HG03460 (cell line): ENCODE results near the gene APOD.

Source experiments
- ATAC-seq: cut with Tn5 transposase; IDR thresholded peaks from one replicate; pipeline ENCODE4 v1.9.1; 2021; ENCODE audit not compliant: unreplicated experiment

The APOD gene

DNA sequence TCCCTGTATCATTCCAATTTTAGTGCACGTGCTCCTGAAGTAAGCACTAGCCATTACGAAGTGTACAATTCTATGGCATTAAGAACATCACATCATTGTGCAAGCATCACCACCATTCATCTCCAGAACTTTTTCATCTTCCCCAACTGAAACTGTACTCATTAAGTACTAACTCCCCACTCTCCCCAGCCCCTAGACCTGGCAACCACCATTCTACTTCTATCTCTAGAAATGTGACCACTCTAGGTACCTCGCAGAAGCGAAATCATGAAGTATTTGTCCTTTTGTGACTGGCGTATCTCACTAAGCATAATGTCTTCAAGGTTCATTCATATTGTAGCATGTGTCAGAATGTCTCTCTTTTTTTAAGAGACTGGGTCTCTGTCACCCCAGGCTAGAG lies 52.1 kb downstream of the APOD start:
- no peak for ATAC-seq

GRCh38 chr3:195526492-195526891 lies 57.2 kb downstream of the APOD start:
- no peak for ATAC-seq

GRCh38 chr3:195524171-195524896 lies 59.4 kb downstream of the APOD start:
- ATAC-seq, result no peak

- no peak for ATAC-seq
Observed at GRCh38 chr3:195522254-195523023, 61.3 kb downstream of the APOD start.
